Heart right ventricle (tissue), 16 donors: Measurements from ENCODE around the gene PLAC8L1. TPM values are rescaled to one million over a fixed set of nuclear protein-coding genes. Genes with fewer than 3 reads are reported as not detected.
A peak's percentile ranks its signal among the peaks of the same experiment; 100 is the strongest.

Experiments used
- ATAC-seq, 8 donors: fragments of 200-7000 bp; cut with Tn5 transposase; one replicate each; pipeline ENCODE4 v1.9.1; 2020; ENCODE audit warnings: mild to moderate bottlenecking in 8 of 8, moderate library complexity in 8 of 8, moderate number of reproducible peaks in 1 of 8
- DNase-seq, 2 donors: peaks; one replicate each; pipeline ENCODE4 v3.0.0-alpha.2; 2020
- H3K27ac ChIP-seq, 10 donors: fragments of 200-600 bp; sonication (generic) in 2 of 10; one replicate each; pipeline versions ENCODE4 v1.5.0 to v1.8.0; 2020 to 2022; ENCODE audit warnings: mild to moderate bottlenecking in 3 of 10
- H3K27me3 ChIP-seq, 7 donors: fragments of 200-600 bp; one replicate each; pipeline ENCODE4 v1.8.0; 2021 to 2022; ENCODE audit warnings: mild to moderate bottlenecking in 2 of 7
- H3K36me3 ChIP-seq, 9 donors: fragments of 200-600 bp; sonication (generic) in 1 of 9; one replicate each; pipeline versions ENCODE4 v1.5.0 to v1.8.0; 2020 to 2022; ENCODE audit warnings: mild to moderate bottlenecking in 2 of 9
- H3K4me1 ChIP-seq, 9 donors: fragments of 200-600 bp; sonication (generic) in 1 of 9; one replicate each; pipeline versions ENCODE4 v1.5.0 to v1.8.0; 2020 to 2022; ENCODE audit warnings: mild to moderate bottlenecking in 4 of 9
- H3K4me3 ChIP-seq, 10 donors: fragments of 200-600 bp; sonication (generic) in 2 of 10; one replicate each; pipeline versions ENCODE4 v1.5.0 to v1.8.0; 2020 to 2022; ENCODE audit warnings: mild to moderate bottlenecking in 7 of 10, moderate library complexity in 2 of 10
- H3K9me3 ChIP-seq, 11 donors: fragments of 200-600 bp in 10 of 11; sonication (generic) in 2 of 11; one replicate each; pipeline versions ENCODE4 v1.5.0 to v1.8.0; 2013 to 2022; ENCODE audit warnings: mild to moderate bottlenecking in 2 of 11, control low read depth in 1 of 11, moderate library complexity in 1 of 11
- WGBS, 2 donors: extraction: QIAGEN DNeasy Blood & Tissue Kit; methylation state at CpG; one replicate each; pipeline ENCODE4 v1.1.7; 2013; ENCODE audit warnings: inconsistent platforms in 1 of 2; 5-methylcytosine and 5-hydroxymethylcytosine counted together
- intact Hi-C, 10 donors: fragments of 100-400 bp; cut with DNase I; formaldehyde crosslinking; loops; one replicate each; pipeline versions ENCODE4 v1.11.1 to v1.14.2; 2022
- polyA plus RNA-seq, 2 donors: library from polyadenylated mRNA; stranded (reverse); fragments of 200-250 nt; gene quantifications; one replicate each; pipeline ENCODE4 v1.2.3, GENCODE V29; 2013
- total RNA-seq, 10 donors: library from RNA; stranded (reverse); fragmentation: NEBNext Ultra II Directional in 3 of 10; extraction: Animal tissue kit (Norgen Biotek cat#: 25700) in 3 of 10; gene quantifications; one replicate each; pipeline versions ENCODE4 v1.2.1 to v1.2.4, GENCODE V29; 2021 to 2023
- TF ChIP-seq, protein P1 (sequence below), 9 donors: fragments of 200-600 bp; sonication (generic) in 2 of 9; IDR thresholded peaks; one replicate each; pipeline versions ENCODE4 v1.5.0 to v1.8.0; 2021 to 2022; ENCODE audit warnings: antibody characterized with exemption in 9 of 9, mild to moderate bottlenecking in 5 of 9, moderate library complexity in 1 of 9
- donor health status: Arrhythmogenic right ventricular cardiomyopathy.
- donor health status: ischemic (EF 13 %, LVEDD 7.1; RV severe dilation, severe dysfunction).
- donor health status: healthy with polysubstance abuse.
- donor health status: DM: no; HTN: yes; CAD: no.
- donor health status: DM: no; HTN: no; CAD: no.
- donor health status: ischemic (EF 25% LVEDD 6.9; RV normal size, moderate dysfunction).
- donor health status: ischemic (EF 25% LVEDD 5.7; RV mildly dilated, moderate dysfunction).
- donor health status: healthy.
- donor health status: DM: yes; HTN: yes; CAD: no.
- donor health status: Ischemic cardiomyopathy.
- donor health status: ischemic (EF 35%, LVEDD 5.7; RV mildly dilated, moderate dysfunction).
- donor health status: nonischemic (EF 11% LVEDD 7.7; RV severe dilation, severe dysfunction).
- donor health status: DM: yes; HTN: yes; CAD: no.
- donor health status: PGD.
- donor health status: ischemic (EF 29% LVEDD 5.4; RV normal size, mild dysfunction).
- donor health status: nonischemic (EF 23%, LVEDD 6.1; RV moderate dilation, normal function).

Gene PLAC8L1
- total and polyA plus RNA-seq, 12 donors: 0.16 to 0.98 (median 0.56) TPM; not detected in 7

DNA sequence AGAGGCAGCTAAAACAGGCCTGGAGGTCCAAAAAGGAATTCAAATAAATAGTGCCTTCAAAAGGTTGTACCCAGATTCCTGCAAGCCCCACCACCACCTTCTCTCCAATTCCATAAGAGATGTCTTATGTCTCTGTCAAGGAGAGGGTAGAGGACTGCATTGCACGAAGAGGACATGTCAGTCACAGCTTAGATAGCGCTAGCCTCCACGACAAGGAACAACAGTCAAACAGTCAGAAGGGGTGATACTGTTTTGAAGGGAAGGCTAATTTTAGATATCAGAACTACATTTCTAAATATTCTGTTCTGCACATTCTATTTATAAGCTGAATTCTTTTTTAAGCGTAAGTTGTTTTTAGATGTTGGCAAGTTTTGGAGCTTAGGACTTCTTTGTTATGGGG, 34.2 kb downstream of the PLAC8L1 start:
- WGBS, 2 donors: 14 to 28% methylated on average over 4 of the region's 4 CpGs
- Histone ChIP-seq H3K36me3 (no peaks in the 10 kb centered on the region), H3K27ac (peak overlapping the region; percentile 14 to 89 (median 77)), H3K4me3 (no peak overlapping the region), H3K27me3 (no peaks in the 10 kb centered on the region), H3K4me1 (peaks cover 10 to 67% (median 35%) of the 10 kb centered on the region in 9 donors), H3K9me3 (no peaks in the 10 kb centered on the region)
- TF ChIP-seq, protein P1, sequence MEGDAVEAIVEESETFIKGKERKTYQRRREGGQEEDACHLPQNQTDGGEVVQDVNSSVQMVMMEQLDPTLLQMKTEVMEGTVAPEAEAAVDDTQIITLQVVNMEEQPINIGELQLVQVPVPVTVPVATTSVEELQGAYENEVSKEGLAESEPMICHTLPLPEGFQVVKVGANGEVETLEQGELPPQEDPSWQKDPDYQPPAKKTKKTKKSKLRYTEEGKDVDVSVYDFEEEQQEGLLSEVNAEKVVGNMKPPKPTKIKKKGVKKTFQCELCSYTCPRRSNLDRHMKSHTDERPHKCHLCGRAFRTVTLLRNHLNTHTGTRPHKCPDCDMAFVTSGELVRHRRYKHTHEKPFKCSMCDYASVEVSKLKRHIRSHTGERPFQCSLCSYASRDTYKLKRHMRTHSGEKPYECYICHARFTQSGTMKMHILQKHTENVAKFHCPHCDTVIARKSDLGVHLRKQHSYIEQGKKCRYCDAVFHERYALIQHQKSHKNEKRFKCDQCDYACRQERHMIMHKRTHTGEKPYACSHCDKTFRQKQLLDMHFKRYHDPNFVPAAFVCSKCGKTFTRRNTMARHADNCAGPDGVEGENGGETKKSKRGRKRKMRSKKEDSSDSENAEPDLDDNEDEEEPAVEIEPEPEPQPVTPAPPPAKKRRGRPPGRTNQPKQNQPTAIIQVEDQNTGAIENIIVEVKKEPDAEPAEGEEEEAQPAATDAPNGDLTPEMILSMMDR (IDR thresholded peaks at IDR 0.05): no peak
- intact Hi-C loops: no loop called here
- DNase-seq (no peak), ATAC-seq (peak; percentile 60 to 88 (median 84))

DNA sequence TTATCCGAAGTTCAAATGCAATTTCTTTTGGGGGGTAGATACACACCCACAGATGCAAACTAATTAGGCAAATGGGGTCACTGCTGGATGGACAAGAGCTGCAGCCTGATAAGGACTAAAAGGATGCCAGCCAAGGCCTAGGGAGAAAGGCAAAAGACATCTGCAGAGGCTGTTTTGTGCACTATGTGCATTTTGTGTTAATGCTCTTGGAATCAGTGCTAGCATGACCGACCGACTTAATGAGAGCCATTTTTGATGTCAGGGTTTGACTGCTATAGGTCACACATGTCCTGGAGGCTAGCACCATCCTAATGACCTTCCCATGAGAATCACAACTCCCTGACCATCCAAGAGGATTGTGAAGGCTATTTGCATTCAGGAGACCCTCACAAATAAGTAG, 34.6 kb downstream of the PLAC8L1 start:
- Histone ChIP-seq H3K4me1 (peaks cover 10 to 72% (median 37%) of the 10 kb centered on the region in 9 donors), H3K36me3 (no peaks in the 10 kb centered on the region), H3K4me3 (no peak overlapping the region), H3K9me3 (no peaks in the 10 kb centered on the region), H3K27me3 (no peaks in the 10 kb centered on the region), H3K27ac (peak overlapping the region in 9 of 10 donors; percentile 14 to 89 (median 77))
- ATAC-seq (no peak), DNase-seq (no peak)
- intact Hi-C loops: no loop called here
- TF ChIP-seq, protein P1 (IDR thresholded peaks at IDR 0.05): no peak
- WGBS, 2 donors: 53 to 73% methylated on average over 3 of the region's 3 CpGs

DNA sequence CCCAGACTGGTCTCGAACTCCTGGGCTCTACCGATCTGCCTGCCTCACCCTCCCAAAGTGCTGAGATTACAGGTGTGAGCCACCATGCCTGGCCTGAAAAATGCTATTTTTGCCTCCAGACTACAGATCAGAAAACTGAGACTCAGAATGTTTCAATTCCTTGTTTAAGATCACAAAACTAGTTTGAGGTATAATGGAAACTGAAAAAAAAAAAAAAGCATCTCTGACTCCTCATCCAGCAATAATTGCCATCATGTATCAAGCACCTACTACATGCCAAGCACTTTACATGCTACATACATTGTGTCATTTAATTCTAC, 35.6 kb downstream of the PLAC8L1 start:
- no peak for DNase-seq
- Histone ChIP-seq H3K27me3 (no peaks in the 10 kb centered on the region), H3K27ac (peak overlapping the region in 9 of 10 donors; percentile 14 to 89 (median 77)), H3K4me3 (no peak overlapping the region), H3K9me3 (no peaks in the 10 kb centered on the region), H3K4me1 (peaks cover 10 to 80% (median 41%) of the 10 kb centered on the region in 9 donors), H3K36me3 (no peaks in the 10 kb centered on the region)
- intact Hi-C loops: loop anchor here in 2 of 10 donors (5.0 to 10.0 kb wide), 3 partner anchors 33 to 55 kb away; no protein-coding TSS in a partner anchor
- TF ChIP-seq, protein P1 (IDR thresholded peaks at IDR 0.05): no peak
- 95 to 99% methylated on average over 2 of the region's 2 CpGs for WGBS, 2 donors
- no peak for ATAC-seq

DNA sequence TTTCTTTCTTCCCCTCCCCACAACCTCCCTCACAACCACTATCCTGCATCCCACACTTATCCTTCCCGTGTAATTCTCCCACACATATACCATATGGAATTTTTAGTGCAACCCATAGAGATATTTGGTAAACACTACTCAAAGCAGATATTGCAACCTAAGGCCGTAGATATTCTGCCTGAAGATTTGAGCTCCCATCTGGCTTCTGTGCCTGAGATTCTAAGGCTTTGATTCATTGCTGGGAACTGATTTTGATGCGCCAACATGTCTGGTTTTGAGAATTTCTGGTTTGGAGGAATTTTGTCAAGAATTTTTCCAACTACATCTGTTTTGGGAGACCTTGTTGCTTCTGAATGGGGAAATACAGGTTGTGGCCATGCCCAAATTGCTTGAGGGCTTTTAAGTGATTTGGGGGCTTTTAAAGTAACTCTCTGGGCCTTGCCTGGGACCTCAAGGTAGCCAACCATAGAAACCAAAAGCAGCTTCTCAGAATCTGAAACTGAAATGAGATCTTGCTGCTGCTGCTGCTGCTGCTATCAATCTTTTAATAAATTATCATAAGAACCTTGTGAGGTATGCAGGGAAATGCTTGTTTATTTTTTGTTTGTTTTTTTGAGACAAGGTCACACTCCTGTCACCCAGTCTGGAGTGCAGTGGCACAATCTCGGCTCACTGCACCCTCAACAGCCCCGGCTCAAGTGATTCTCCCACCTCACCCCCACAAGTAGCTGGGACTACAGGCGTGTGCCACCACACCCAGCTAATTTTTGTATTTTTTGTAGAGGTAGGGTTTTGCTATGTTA, 36.2 kb downstream of the PLAC8L1 start:
- intact Hi-C loops: loop anchor here in 2 of 10 donors (5.0 to 10.0 kb wide), 3 partner anchors 33 to 56 kb away; no protein-coding TSS in a partner anchor
- no peaks in the 10 kb centered on the region for H3K9me3 ChIP-seq
- DNase-seq: no peak
- H3K4me3 ChIP-seq: no peak overlapping the region
- H3K4me1 ChIP-seq: peaks cover 10 to 81% (median 41%) of the 10 kb centered on the region in 9 donors
- H3K27ac ChIP-seq: peak overlapping the region in 9 of 10 donors; percentile 12 to 89 (median 77)
- TF ChIP-seq, protein P1 (IDR thresholded peaks at IDR 0.05): no peak
- no peak for ATAC-seq
- 77 to 85% methylated on average over 6 of the region's 6 CpGs for whole genome bisulfite sequencing, 2 donors
- H3K27me3 ChIP-seq: no peaks in the 10 kb centered on the region
- H3K36me3 ChIP-seq: no peaks in the 10 kb centered on the region
